Measurements from ENCODE around the gene SMYD4.

- TF ChIP-seq, protein P1, sequence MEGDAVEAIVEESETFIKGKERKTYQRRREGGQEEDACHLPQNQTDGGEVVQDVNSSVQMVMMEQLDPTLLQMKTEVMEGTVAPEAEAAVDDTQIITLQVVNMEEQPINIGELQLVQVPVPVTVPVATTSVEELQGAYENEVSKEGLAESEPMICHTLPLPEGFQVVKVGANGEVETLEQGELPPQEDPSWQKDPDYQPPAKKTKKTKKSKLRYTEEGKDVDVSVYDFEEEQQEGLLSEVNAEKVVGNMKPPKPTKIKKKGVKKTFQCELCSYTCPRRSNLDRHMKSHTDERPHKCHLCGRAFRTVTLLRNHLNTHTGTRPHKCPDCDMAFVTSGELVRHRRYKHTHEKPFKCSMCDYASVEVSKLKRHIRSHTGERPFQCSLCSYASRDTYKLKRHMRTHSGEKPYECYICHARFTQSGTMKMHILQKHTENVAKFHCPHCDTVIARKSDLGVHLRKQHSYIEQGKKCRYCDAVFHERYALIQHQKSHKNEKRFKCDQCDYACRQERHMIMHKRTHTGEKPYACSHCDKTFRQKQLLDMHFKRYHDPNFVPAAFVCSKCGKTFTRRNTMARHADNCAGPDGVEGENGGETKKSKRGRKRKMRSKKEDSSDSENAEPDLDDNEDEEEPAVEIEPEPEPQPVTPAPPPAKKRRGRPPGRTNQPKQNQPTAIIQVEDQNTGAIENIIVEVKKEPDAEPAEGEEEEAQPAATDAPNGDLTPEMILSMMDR (IDR thresholded peaks at IDR 0.05): no peak
- no peak for TF ChIP-seq POLR2A (IDR thresholded peaks at IDR 0.05)
Measured at GRCh38 chr17:1755827-1756262, 73.9 kb downstream of the SMYD4 start.
